Dedifferentiated amniotic fluid mesenchymal stem cell (primary cell): ENCODE results near the gene PHYHIPL.
"Not testable (repeated sequence)": the region's sequence is repeated elsewhere in the genome, so short reads cannot be mapped to it uniquely, and the experiment has no call there.

Experiments used
- DNase-seq: peaks from one replicate; pipeline ENCODE4 v3.0.0-alpha.2; 2016; ENCODE audit errors: extremely low spot score

PHYHIPL gene

GRCh38 chr10:59206204-59206720 is 29.8 kb downstream of the PHYHIPL start:
- DNase-seq: no peak

GRCh38 chr10:59212301-59212798 is 35.9 kb downstream of the PHYHIPL start:
- DNase-seq: no peak

- no peak for DNase-seq
Measured at GRCh38 chr10:59214160-59214559, 37.7 kb downstream of the PHYHIPL start.

- no peak for DNase-seq
Measured at GRCh38 chr10:59216178-59216869, 39.9 kb downstream of the PHYHIPL start.

- no peak for DNase-seq
Measured at GRCh38 chr10:59222788-59223187, 46.3 kb downstream of the PHYHIPL start.

GRCh38 chr10:59223597-59223996 is 47.2 kb downstream of the PHYHIPL start:
- DNase-seq: not testable (repeated sequence)

- DNase-seq: no peak
Measured at GRCh38 chr10:59225211-59225610, 48.8 kb downstream of the PHYHIPL start.

GRCh38 chr10:59227136-59227673 is 50.8 kb downstream of the PHYHIPL start:
- no peak for DNase-seq

GRCh38 chr10:59229441-59229840 is 53.0 kb downstream of the PHYHIPL start:
- DNase-seq: no peak

- DNase-seq: no peak
Measured at GRCh38 chr10:59234194-59234593, 57.8 kb downstream of the PHYHIPL start.

GRCh38 chr10:59234816-59235429 is 58.5 kb downstream of the PHYHIPL start:
- peak; percentile 32 for DNase-seq

GRCh38 chr10:59236064-59236697 is 59.7 kb downstream of the PHYHIPL start:
- no peak for DNase-seq

- DNase-seq: no peak
Measured at GRCh38 chr10:59237775-59238174, 61.3 kb downstream of the PHYHIPL start.

GRCh38 chr10:59239108-59239507 is 62.7 kb downstream of the PHYHIPL start:
- DNase-seq: not testable (repeated sequence)

- DNase-seq: peak; percentile 44
Measured at GRCh38 chr10:59240582-59241183, 64.2 kb downstream of the PHYHIPL start.

GRCh38 chr10:59242057-59242456 is 65.6 kb downstream of the PHYHIPL start:
- DNase-seq: no peak

- no peak for DNase-seq
Measured at GRCh38 chr10:59242991-59243390, 66.5 kb downstream of the PHYHIPL start.

- DNase-seq: no peak
Measured at GRCh38 chr10:59243611-59244195, 67.3 kb downstream of the PHYHIPL start.

- DNase-seq: no peak
Measured at GRCh38 chr10:59244871-59245270, 68.4 kb downstream of the PHYHIPL start.

GRCh38 chr10:59245686-59246085 is 69.2 kb downstream of the PHYHIPL start:
- DNase-seq: no peak

- DNase-seq: no peak
Measured at GRCh38 chr10:59252491-59252890, 76.0 kb downstream of the PHYHIPL start.

- no peak for DNase-seq
Measured at GRCh38 chr10:59255463-59255862, 79.0 kb downstream of the PHYHIPL start.
